Neural cell (in vitro differentiated cells): ENCODE data around the gene UBC. TPM values are rescaled to one million over a fixed set of nuclear protein-coding genes. Genes with fewer than 3 reads are reported as not detected.
"Not testable (repeated sequence)": the region's sequence is repeated elsewhere in the genome, so short reads cannot be mapped to it uniquely, and the experiment has no call there.

Experiments
- H2AFZ ChIP-seq: fragments of 200-600, 300-800 bp; sonication (generic), shearing (Covaris generic); 2 replicates; pipeline ENCODE4 v1.6.0; 2014; ENCODE audit warnings: low read depth, mild to moderate bottlenecking, antibody characterized with exemption, low read length, moderate library complexity
- H3F3A ChIP-seq: fragments of 200-600 bp; shearing (Covaris generic); 2 replicates; pipeline ENCODE4 v1.6.1; 2016; ENCODE audit warnings: mild to moderate bottlenecking, moderate library complexity, mixed read lengths, antibody characterized with exemption, low read length; ENCODE audit not compliant: insufficient read depth, poor library complexity, severe bottlenecking
- H3K27ac ChIP-seq: fragments of 200-600, 300-800 bp; sonication (generic), shearing (Covaris generic); 2 replicates; pipeline ENCODE4 v1.5.1; 2014; ENCODE audit warnings: mild to moderate bottlenecking, low read length, moderate library complexity
- H3K27me3 ChIP-seq: fragments of 300-800, 200-600 bp; sonication (generic), shearing (Covaris generic); 2 replicates; pipeline ENCODE4 v1.6.0; 2014; ENCODE audit warnings: mild to moderate bottlenecking, low read depth, low read length, moderate library complexity; ENCODE audit not compliant: insufficient read depth
- H3K36me3 ChIP-seq: fragments of 300-800, 200-600 bp; sonication (generic), shearing (Covaris generic); 2 replicates; pipeline ENCODE4 v1.5.1; 2014; ENCODE audit warnings: mild to moderate bottlenecking, antibody characterized with exemption, low read length, moderate library complexity; ENCODE audit not compliant: insufficient read depth
- H3K4me2 ChIP-seq: fragments of 300-800, 200-600 bp; sonication (generic), shearing (Covaris generic); 2 replicates; pipeline ENCODE4 v1.6.0; 2014; ENCODE audit warnings: mild to moderate bottlenecking, low read length
- H3K4me3 ChIP-seq: fragments of 300-800, 200-600 bp; sonication (generic), shearing (Covaris generic); 2 replicates; pipeline ENCODE4 v1.5.1; 2014; ENCODE audit warnings: mild to moderate bottlenecking, low read length, moderate library complexity
- H3K79me2 ChIP-seq: fragments of 200-600 bp; shearing (Covaris generic); replicated peaks from 2 replicates; pipeline ENCODE4 v1.6.0; 2014; ENCODE audit warnings: mild to moderate bottlenecking, low read length, moderate library complexity; ENCODE audit not compliant: insufficient read depth
- H3K9ac ChIP-seq: fragments of 300-800, 200-600 bp; sonication (generic), shearing (Covaris generic); 2 replicates; pipeline ENCODE4 v1.6.1; 2016; ENCODE audit warnings: mild to moderate bottlenecking, low read length, mixed read lengths
- H3K9me2 ChIP-seq: fragments of 200-600 bp; shearing (Covaris generic); 2 replicates; pipeline ENCODE4 v1.6.1; 2016; ENCODE audit warnings: mild to moderate bottlenecking, low read length, mixed read lengths; ENCODE audit not compliant: insufficient read depth
- H3K9me3 ChIP-seq: fragments of 200-600, 300-800 bp; sonication (generic), shearing (Covaris generic); 2 replicates; pipeline ENCODE4 v1.6.1; 2016; ENCODE audit warnings: mild to moderate bottlenecking, mixed run types, low read length, moderate library complexity, mixed read lengths
- H4K20me1 ChIP-seq: fragments of 200-600 bp; shearing (Covaris generic); 2 replicates; pipeline ENCODE4 v1.6.1; 2016; ENCODE audit warnings: mild to moderate bottlenecking, mixed run types; ENCODE audit not compliant: insufficient read depth
- CTCF ChIP-seq: fragments of 450-650 bp; IDR thresholded peaks from 2 replicates; pipeline ENCODE4 v1.5.1; 2014; ENCODE audit warnings: antibody characterized with exemption, mild to moderate bottlenecking, moderate library complexity; ENCODE audit not compliant: poor library complexity, severe bottlenecking
- EP300 ChIP-seq: fragments of 450-650 bp; conservative IDR thresholded peaks from 2 replicates; pipeline ENCODE4 v1.6.1; 2014; ENCODE audit warnings: antibody characterized with exemption, mild to moderate bottlenecking, moderate library complexity; ENCODE audit not compliant: poor library complexity, severe bottlenecking
- EZH2 ChIP-seq: fragments of 200-600, 300-800 bp; shearing (Covaris generic), sonication (generic); IDR thresholded peaks from 2 replicates; pipeline ENCODE4 v1.6.1; 2014; ENCODE audit warnings: antibody characterized with exemption, low read length, borderline replicate concordance, mild to moderate bottlenecking; ENCODE audit not compliant: insufficient read depth, poor library complexity, severe bottlenecking
- MXI1 ChIP-seq: fragments of 450-650 bp; conservative IDR thresholded peaks from 2 replicates; pipeline ENCODE4 v1.6.1; 2014; ENCODE audit warnings: antibody characterized with exemption, mild to moderate bottlenecking; ENCODE audit not compliant: poor library complexity, severe bottlenecking
- POLR2AphosphoS5 ChIP-seq: IDR thresholded peaks from 2 replicates; pipeline ENCODE4 v1.6.1; 2012
- RAD21 ChIP-seq: fragments of 450-650 bp; conservative IDR thresholded peaks from 2 replicates; pipeline ENCODE4 v1.6.1; 2014; ENCODE audit warnings: antibody characterized with exemption, mild to moderate bottlenecking, moderate library complexity
- SMC3 ChIP-seq: fragments of 450-650 bp; conservative IDR thresholded peaks from 2 replicates; pipeline ENCODE4 v1.6.1; 2014; ENCODE audit warnings: antibody characterized with exemption, mild to moderate bottlenecking, moderate library complexity; ENCODE audit not compliant: poor library complexity
- TAF1 ChIP-seq: IDR thresholded peaks from 2 replicates; pipeline ENCODE4 v1.6.1; 2012; ENCODE audit warnings: low read depth
- polyA plus RNA-seq: library from polyadenylated mRNA; depleted of rRNA; stranded (reverse); fragments of >200 nt; gene quantifications from 2 replicates; pipeline ENCODE4 v1.2.3, GENCODE V29; 2014
- TF ChIP-seq, protein P1 (sequence below): IDR thresholded peaks from 2 replicates; pipeline ENCODE4 v1.6.1; 2012; ENCODE audit warnings: borderline replicate concordance

Gene UBC
- polyA plus RNA-seq, 1 donor from 2014 or later = 1,177 TPM

GRCh38 chr12:124888260-124888659 is 26.2 kb downstream of the UBC start:
- H3K27ac ChIP-seq = no peak overlapping the region
- TF ChIP-seq EP300 = no peak
- no peak for TF ChIP-seq CTCF
- TF ChIP-seq RAD21 = no peak
- no peak for TF ChIP-seq POLR2AphosphoS5
- TF ChIP-seq, protein P1, sequence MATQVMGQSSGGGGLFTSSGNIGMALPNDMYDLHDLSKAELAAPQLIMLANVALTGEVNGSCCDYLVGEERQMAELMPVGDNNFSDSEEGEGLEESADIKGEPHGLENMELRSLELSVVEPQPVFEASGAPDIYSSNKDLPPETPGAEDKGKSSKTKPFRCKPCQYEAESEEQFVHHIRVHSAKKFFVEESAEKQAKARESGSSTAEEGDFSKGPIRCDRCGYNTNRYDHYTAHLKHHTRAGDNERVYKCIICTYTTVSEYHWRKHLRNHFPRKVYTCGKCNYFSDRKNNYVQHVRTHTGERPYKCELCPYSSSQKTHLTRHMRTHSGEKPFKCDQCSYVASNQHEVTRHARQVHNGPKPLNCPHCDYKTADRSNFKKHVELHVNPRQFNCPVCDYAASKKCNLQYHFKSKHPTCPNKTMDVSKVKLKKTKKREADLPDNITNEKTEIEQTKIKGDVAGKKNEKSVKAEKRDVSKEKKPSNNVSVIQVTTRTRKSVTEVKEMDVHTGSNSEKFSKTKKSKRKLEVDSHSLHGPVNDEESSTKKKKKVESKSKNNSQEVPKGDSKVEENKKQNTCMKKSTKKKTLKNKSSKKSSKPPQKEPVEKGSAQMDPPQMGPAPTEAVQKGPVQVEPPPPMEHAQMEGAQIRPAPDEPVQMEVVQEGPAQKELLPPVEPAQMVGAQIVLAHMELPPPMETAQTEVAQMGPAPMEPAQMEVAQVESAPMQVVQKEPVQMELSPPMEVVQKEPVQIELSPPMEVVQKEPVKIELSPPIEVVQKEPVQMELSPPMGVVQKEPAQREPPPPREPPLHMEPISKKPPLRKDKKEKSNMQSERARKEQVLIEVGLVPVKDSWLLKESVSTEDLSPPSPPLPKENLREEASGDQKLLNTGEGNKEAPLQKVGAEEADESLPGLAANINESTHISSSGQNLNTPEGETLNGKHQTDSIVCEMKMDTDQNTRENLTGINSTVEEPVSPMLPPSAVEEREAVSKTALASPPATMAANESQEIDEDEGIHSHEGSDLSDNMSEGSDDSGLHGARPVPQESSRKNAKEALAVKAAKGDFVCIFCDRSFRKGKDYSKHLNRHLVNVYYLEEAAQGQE = no peak
- TF ChIP-seq SMC3 = no peak
- TF ChIP-seq TAF1 = no peak
- TF ChIP-seq MXI1 = no peak
- TF ChIP-seq EZH2 = no peak

GRCh38 chr12:124887766-124888165 is 26.7 kb downstream of the UBC start:
- not testable (repeated sequence) for H3K27ac ChIP-seq, H3K4me3 ChIP-seq, H3K79me2 ChIP-seq, H3K4me2 ChIP-seq, H3F3A ChIP-seq, H3K9ac ChIP-seq, H2AFZ ChIP-seq, H3K9me3 ChIP-seq, H3K9me2 ChIP-seq, H4K20me1 ChIP-seq, H3K27me3 ChIP-seq, H3K36me3 ChIP-seq

More at GRCh38 chr12:124888260-124888659, 26.2 kb downstream of the UBC start:
- Histone ChIP-seq H4K20me1 (no peaks in the 10 kb centered on the region), H2AFZ (no peak overlapping the region), H3K79me2 (no peaks in the 10 kb centered on the region), H3K27me3 (no peaks in the 10 kb centered on the region), H3F3A (no peaks in the 10 kb centered on the region), H3K9ac (no peak overlapping the region), H3K4me3 (no peak overlapping the region), H3K9me2 (no peaks in the 10 kb centered on the region), H3K9me3 (no peaks in the 10 kb centered on the region), H3K36me3 (no peaks in the 10 kb centered on the region), H3K4me2 (no peak overlapping the region)
